K562 (cell line): ENCODE data around the gene CORO2A. TPM values are rescaled to one million over a fixed set of nuclear protein-coding genes. Genes with fewer than 3 reads are reported as not detected.
A peak's percentile ranks its signal among the peaks of the same experiment; 100 is the strongest.

Source experiments
- BHLHE40 ChIP-seq: IDR thresholded peaks from 2 replicates; pipeline ENCODE4 v1.6.1; 2011; ENCODE audit warnings: low read length, improper control_type of control experiment
- ELF4 ChIP-seq: fragments of 450-650 bp; formaldehyde crosslinking; IDR thresholded peaks from 2 replicates; pipeline ENCODE4 v1.4.0; 2022; ENCODE audit warnings: missing genetic modification characterization
- FUS ChIP-seq: fragments of 200-400 bp; formaldehyde crosslinking; optimal IDR thresholded peaks from 2 replicates; pipeline ENCODE3; 2017; ENCODE audit warnings: low read depth, low read length
- GATAD2B ChIP-seq: fragments of 450-650 bp; IDR thresholded peaks from 2 replicates; pipeline ENCODE4 v1.6.1; 2017; ENCODE audit warnings: mild to moderate bottlenecking, borderline replicate concordance
- HDGF ChIP-seq: fragments of 450-650 bp; IDR thresholded peaks from 2 replicates; pipeline ENCODE4 v1.6.1; 2016
- HMG20B ChIP-seq: fragments of 250-450 bp; sonication (Bioruptor Pico); IDR thresholded peaks from 2 replicates; pipeline ENCODE4 v1.5.0; 2021; ENCODE audit warnings: mild to moderate bottlenecking
- IRF1 ChIP-seq: sonication (generic); formaldehyde crosslinking; IDR thresholded peaks from 2 replicates; pipeline ENCODE4 v1.8.0; 2022; ENCODE audit warnings: missing genetic modification reagents, mild to moderate bottlenecking, borderline replicate concordance
- KAT2B ChIP-seq: IDR thresholded peaks from one replicate; pipeline ENCODE4 v1.6.1; 2012; ENCODE audit warnings: low read depth, mild to moderate bottlenecking, control low read depth, inconsistent platforms, low read length, moderate library complexity
- NFRKB ChIP-seq: fragments of 450-650 bp; IDR thresholded peaks from 2 replicates; pipeline ENCODE4 v1.6.1; 2016; ENCODE audit warnings: low read depth
- NKRF ChIP-seq: fragments of 450-650 bp; IDR thresholded peaks from 2 replicates; pipeline ENCODE4 v1.6.1; 2016; ENCODE audit warnings: borderline replicate concordance
- NR3C1 ChIP-seq: sonication (generic); formaldehyde crosslinking; IDR thresholded peaks from 2 replicates; pipeline ENCODE4 v1.8.1; 2022; ENCODE audit warnings: missing genetic modification reagents
- POLR2AphosphoS5 ChIP-seq: IDR thresholded peaks from 2 replicates; pipeline ENCODE4 v1.6.1; 2011; ENCODE audit warnings: mild to moderate bottlenecking, low read depth, low read length, moderate library complexity; ENCODE audit not compliant: control insufficient read depth, insufficient read depth
- PTBP1 ChIP-seq: fragments of 200-400 bp; formaldehyde crosslinking; IDR thresholded peaks from 2 replicates; pipeline ENCODE4 v1.6.1; 2017; ENCODE audit warnings: low read depth, low read length
- RAD51 ChIP-seq: fragments of 450-650 bp; IDR thresholded peaks from 2 replicates; pipeline ENCODE4 v1.7.1; 2016; ENCODE audit warnings: low read depth, mild to moderate bottlenecking, borderline replicate concordance
- RFX1 ChIP-seq: fragments of 450-650 bp; IDR thresholded peaks from 2 replicates; pipeline ENCODE4 v1.6.1; 2016; ENCODE audit warnings: mild to moderate bottlenecking, moderate library complexity
- SMARCC2 ChIP-seq: fragments of 450-650 bp; IDR thresholded peaks from 2 replicates; pipeline ENCODE4 v1.6.1; 2017; ENCODE audit warnings: antibody characterized with exemption, moderate library complexity, mild to moderate bottlenecking, low read depth
- SUPT5H ChIP-seq: fragments of 450-650 bp; IDR thresholded peaks from 2 replicates; pipeline ENCODE4 v1.6.1; 2016
- TCF3 ChIP-seq: sonication (generic); formaldehyde crosslinking; IDR thresholded peaks from 2 replicates; pipeline ENCODE4 v1.4.0; 2020; ENCODE audit warnings: mild to moderate bottlenecking, missing genetic modification reagents
- U2AF1 ChIP-seq: fragments of 200-400 bp; formaldehyde crosslinking; optimal IDR thresholded peaks from 2 replicates; pipeline ENCODE3; 2017; ENCODE audit warnings: mild to moderate bottlenecking, low read depth, low read length, moderate library complexity
- WHSC1 ChIP-seq: IDR thresholded peaks from one replicate; pipeline ENCODE4 v1.6.1; 2012; ENCODE audit warnings: low read length, control low read depth, inconsistent platforms
- ZBED1 ChIP-seq: IDR thresholded peaks from 2 replicates; pipeline ENCODE4 v1.6.1; 2014
- ZC3H11A ChIP-seq: IDR thresholded peaks from 2 replicates; pipeline ENCODE4 v1.6.1; 2012; ENCODE audit warnings: low read depth, low read length, improper control_type of control experiment
- ZKSCAN3 ChIP-seq: fragments of 250-450 bp; sonication (Bioruptor Pico); IDR thresholded peaks from 2 replicates; pipeline ENCODE4 v1.4.0; 2020
- ZNF12 ChIP-seq: sonication (generic); formaldehyde crosslinking; IDR thresholded peaks from 2 replicates; pipeline ENCODE4 v1.4.0; 2020; ENCODE audit warnings: mild to moderate bottlenecking, missing genetic modification reagents
- ZNF253 ChIP-seq: fragments of 250-450 bp; sonication (Bioruptor Pico); conservative IDR thresholded peaks from 2 replicates; pipeline ENCODE4 v1.6.1; 2021; ENCODE audit warnings: mild to moderate bottlenecking
- ZNF282 ChIP-seq: sonication (generic); formaldehyde crosslinking; IDR thresholded peaks from 2 replicates; pipeline ENCODE4 v1.8.1; 2023; ENCODE audit warnings: missing genetic modification reagents
- ZNF41 ChIP-seq: fragments of 250-450 bp; sonication (Bioruptor Pico); conservative IDR thresholded peaks from 2 replicates; pipeline ENCODE4 v1.4.0; 2020; ENCODE audit warnings: mild to moderate bottlenecking
- ZNF589 ChIP-seq: fragments of 200-800 bp; sonication (Bioruptor generic); IDR thresholded peaks from 2 replicates; pipeline ENCODE4 v1.6.1; 2016; ENCODE audit warnings: low read depth, missing genetic modification characterization, missing compliant biosample characterization
- ZNF655 ChIP-seq: fragments of 250-450 bp; sonication (Bioruptor Pico); IDR thresholded peaks from 2 replicates; pipeline ENCODE4 v1.5.0; 2021
- ZNF75A ChIP-seq: fragments of 450-650 bp; formaldehyde crosslinking; IDR thresholded peaks from 2 replicates; pipeline ENCODE4 v1.4.0; 2020; ENCODE audit warnings: mild to moderate bottlenecking
- polyA plus RNA-seq, 8 experiments: library from polyadenylated mRNA; depleted of rRNA in 4 of 8; stranded (reverse) in 5 of 8; unstranded in 3 of 8; fragments of >200 nt; fragmentation: Nextera tagmentation in 2 of 8; fragmentation: Illumina TruSeq in 1 of 8; extraction: Ambion mirVana in 2 of 8; extraction: Trizol in 1 of 8; gene quantifications; 2 replicates each; pipeline versions ENCODE4 v1.2.1 to v1.2.3, GENCODE V29; 2011 to 2014; ENCODE audit warnings: inconsistent platforms in 1 of 8, missing spikeins in 1 of 8
- total RNA-seq, 7 experiments: library from RNA; depleted of rRNA in 6 of 7; stranded (reverse); fragments of >200 nt in 6 of 7; fragmentation: Illumina TruSeq in 2 of 7; extraction: Trizol in 2 of 7; gene quantifications; 2 replicates each; pipeline versions ENCODE4 v1.2.1 to v1.2.3, GENCODE V29; 2011 to 2021; ENCODE audit warnings: low replicate concordance in 1 of 7

Gene CORO2A
- total and polyA plus RNA-seq, 9 of the 15 experiments (the other 6 are each of a cell fraction or from before 2014, with no cell fraction given) = 9.5 to 26.6 (median 18.0) TPM

DNA sequence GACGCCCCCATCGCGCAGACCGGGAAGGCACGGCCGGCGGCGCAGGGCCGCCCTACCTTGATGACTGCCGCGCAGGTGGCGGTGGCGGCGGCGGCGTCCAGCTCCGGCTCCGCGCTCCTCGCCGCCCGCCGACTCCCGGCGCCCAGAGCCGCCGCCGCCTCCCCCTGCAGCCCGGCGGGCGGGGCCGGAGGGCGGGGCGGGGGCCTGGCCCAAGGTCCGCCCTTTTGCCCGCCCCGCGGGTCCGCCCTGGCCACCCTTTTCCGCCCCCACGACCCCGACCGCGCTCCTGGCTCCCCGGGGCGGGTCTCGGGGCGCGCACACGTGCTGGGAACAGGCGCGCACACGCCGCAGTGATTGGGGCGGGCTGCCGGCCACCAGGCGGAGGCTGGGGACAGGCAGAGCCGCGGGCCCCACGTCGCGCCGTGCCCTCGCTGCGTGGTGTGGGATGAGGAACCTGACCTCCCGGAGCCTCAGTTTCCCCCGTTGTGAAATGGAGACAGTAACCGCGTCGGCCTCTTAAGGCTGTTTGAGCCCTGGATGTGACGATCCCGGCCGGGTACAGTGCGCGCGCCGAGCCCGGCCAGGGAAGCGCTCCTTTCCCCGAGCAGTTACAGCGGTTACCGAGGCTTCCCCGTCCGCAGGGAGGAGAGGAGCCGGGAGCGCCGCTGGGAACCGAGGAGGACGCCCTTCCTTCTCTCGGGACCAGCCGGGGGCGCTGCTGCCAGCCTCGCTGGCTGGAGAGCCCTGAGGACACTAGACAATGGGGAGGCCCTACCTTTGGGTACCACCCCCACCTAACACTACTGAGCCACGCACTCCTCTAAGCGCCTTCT is at the start of gene CORO2A (continued):
- TF ChIP-seq NKRF = no peak
- no peak for TF ChIP-seq ZC3H11A
- TF ChIP-seq POLR2AphosphoS5 = peak; percentile 45
- peak; percentile 40 for TF ChIP-seq FUS
- no peak for TF ChIP-seq ZNF282 (CRISPR knock-in tag)
- TF ChIP-seq PTBP1 = no peak
- TF ChIP-seq ELF4 (CRISPR knock-in tag) = no peak
- TF ChIP-seq SUPT5H = peak; percentile 74
- TF ChIP-seq ZNF655 = no peak
- peak; percentile 65; the same call in 1 of the 2 replicates for TF ChIP-seq ZNF12
- no peak for TF ChIP-seq ZNF589 (CRISPR knock-in tag)
- peak; percentile 25; the same call in 1 of the 2 replicates for TF ChIP-seq TCF3 (CRISPR knock-in tag)
- no peak for TF ChIP-seq HMG20B (CRISPR knock-in tag)
- no peak for TF ChIP-seq ZBED1
- TF ChIP-seq ZNF75A = no peak
- peak; percentile 29; the same call in 1 of the 2 replicates for TF ChIP-seq SMARCC2
- TF ChIP-seq U2AF1 = no peak
- no peak for TF ChIP-seq ZNF41 (CRISPR knock-in tag)
- peak; percentile 92 for TF ChIP-seq GATAD2B
- no peak for TF ChIP-seq ZKSCAN3 (CRISPR knock-in tag)
- no peak for TF ChIP-seq IRF1
- no peak for TF ChIP-seq NFRKB
- no peak for TF ChIP-seq KAT2B
- peak; percentile 82 for TF ChIP-seq BHLHE40
- no peak for TF ChIP-seq HDGF
- TF ChIP-seq NR3C1 = no peak
- no peak for TF ChIP-seq RAD51
- TF ChIP-seq ZNF253 (CRISPR knock-in tag) = no peak
- TF ChIP-seq RFX1 = no peak
- TF ChIP-seq WHSC1 = no peak
